Caco-2 (cell line): ENCODE results near the gene KDM4B. TPM values are rescaled to one million over a fixed set of nuclear protein-coding genes. Genes with fewer than 3 reads are reported as not detected.

ENCODE experiments used
- BruUV-seq: library from RNA; stranded (reverse); fragments of 400-500 nt; replicated peaks from 2 replicates; lab custom pipeline; 2021; lab: Mats Ljungman, UMichigan
- CTCF ChIA-PET: fragments of 300-600 bp; sonication (Branson Sonifier 250); formaldehyde crosslinking; loops from one replicate; lab custom pipeline; 2022; ENCODE audit warnings: antibody characterized with exemption; lab: Charles Lee
- POLR2A ChIA-PET: fragments of 300-600 bp; sonication (Branson Sonifier 250); formaldehyde crosslinking; loops from one replicate; lab custom pipeline; 2022; ENCODE audit warnings: antibody characterized with exemption; lab: Charles Lee
- DNase-seq, 2 experiments: peaks; one replicate each; pipeline versions ENCODE4 v3.0.0 to v3.0.0-alpha.2; 2020 to 2022
- H3K27me3 ChIP-seq: replicated peaks from 2 replicates; pipeline ENCODE4 v1.6.0; 2011; ENCODE audit warnings: low read length; ENCODE audit not compliant: control insufficient read depth, insufficient read depth
- H3K36me3 ChIP-seq: 2 replicates; pipeline ENCODE4 v1.5.1; 2011; ENCODE audit warnings: low read length; ENCODE audit not compliant: control insufficient read depth, insufficient read depth
- H3K4me1 ChIP-seq: fragments of 250-450 bp; sonication (Bioruptor Pico); 2 replicates; pipeline ENCODE4 v1.5.1; 2020; ENCODE audit warnings: mild to moderate bottlenecking
- H3K4me3 ChIP-seq: 2 replicates; pipeline ENCODE4 v1.5.1; 2011; ENCODE audit warnings: low read depth, mild to moderate bottlenecking, control low read depth, low read length
- H3K9me3 ChIP-seq: fragments of 250-450 bp; sonication (Bioruptor Pico); 2 replicates; pipeline ENCODE4 v1.5.1; 2020; ENCODE audit warnings: mild to moderate bottlenecking, moderate library complexity
- H3K27ac Mint-ChIP-seq: one replicate; pipeline ENCODE4 v1.8.0; 2022; ENCODE audit warnings: mixed read lengths; ENCODE audit not compliant: unreplicated experiment
- H3K27me3 Mint-ChIP-seq: one replicate; pipeline ENCODE4 v1.8.0; 2022; ENCODE audit warnings: mixed read lengths; ENCODE audit not compliant: insufficient read depth, unreplicated experiment
- H3K36me3 Mint-ChIP-seq: one replicate; pipeline ENCODE4 v1.8.0; 2022; ENCODE audit warnings: mild to moderate bottlenecking, mixed read lengths; ENCODE audit not compliant: insufficient read depth, unreplicated experiment
- H3K4me1 Mint-ChIP-seq: one replicate; pipeline ENCODE4 v1.8.0; 2022; ENCODE audit warnings: low read depth, mixed read lengths; ENCODE audit not compliant: unreplicated experiment
- H3K4me3 Mint-ChIP-seq: one replicate; pipeline ENCODE4 v1.8.0; 2022; ENCODE audit warnings: mild to moderate bottlenecking, moderate library complexity, mixed read lengths; ENCODE audit not compliant: unreplicated experiment
- H3K9me3 Mint-ChIP-seq: one replicate; pipeline ENCODE4 v1.8.0; 2022; ENCODE audit warnings: mixed read lengths; ENCODE audit not compliant: unreplicated experiment
- intact Hi-C: fragments of 100-400 bp; cut with micrococcal nuclease; formaldehyde crosslinking; loops from one replicate; pipeline ENCODE4 v1.10.0; 2022; ENCODE audit not compliant: unreplicated experiment
- total RNA-seq: library from RNA; stranded (reverse); gene quantifications from 2 replicates; pipeline ENCODE4 v1.2.3, GENCODE V29; 2022
- TF ChIP-seq, protein P1 (sequence below), 2 experiments: fragments of 200-600 bp in 1 of 2; IDR thresholded peaks; 1 replicate in 1 of 2; 2 replicates in 1 of 2; pipeline versions ENCODE4 v1.5.1 to v1.8.0; 2011 to 2022; ENCODE audit warnings: antibody characterized with exemption in 1 of 2, control low read depth in 1 of 2, inconsistent platforms in 1 of 2, low read depth in 1 of 2, low read length in 1 of 2, mild to moderate bottlenecking in 1 of 2, moderate library complexity in 1 of 2; ENCODE audit not compliant: insufficient read depth in 1 of 2, severe bottlenecking in 1 of 2, unreplicated experiment in 1 of 2

The KDM4B gene
- total RNA-seq, 1 experiment from 2014 or later = 27.4 TPM

DNA sequence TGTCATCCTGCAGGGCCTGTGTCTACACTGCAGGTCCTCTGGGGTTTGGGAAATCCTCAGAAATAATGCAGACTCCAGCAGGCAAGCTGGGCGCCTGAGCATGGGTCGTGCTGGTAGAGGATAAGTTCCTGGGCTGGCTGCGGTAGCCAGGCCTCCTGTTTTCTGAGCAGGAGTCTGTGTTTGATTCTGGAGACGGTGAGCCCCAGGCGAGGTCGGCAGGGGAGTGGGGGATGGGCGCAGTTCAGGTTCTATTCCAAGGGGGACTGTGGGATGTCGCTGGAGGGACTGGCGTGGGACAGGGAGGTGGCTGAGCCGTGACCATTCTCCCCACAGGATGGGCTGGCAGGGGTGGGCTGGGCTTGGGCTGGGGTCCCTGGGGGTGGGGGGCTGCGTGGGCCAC lies 154.7 kb downstream of the KDM4B start:
- H3K9me3 ChIP-seq = no peaks in the 10 kb centered on the region
- H3K27me3 ChIP-seq = no peaks in the 10 kb centered on the region
- ChIA-PET POLR2A (interaction anchor here (0.5 kb wide), 1 partner anchor 39 kb away, joined by 3 read pairs; no protein-coding TSS in a partner anchor), CTCF (interaction anchor here (0.5 kb wide), 1 partner anchor 92 kb away, joined by 3 read pairs; no protein-coding TSS in a partner anchor)
- BruUV-seq = no TSS peak
- intact Hi-C loops = no loop called here
- no peaks in the 10 kb centered on the region for H3K4me1 ChIP-seq
- no peaks in the 10 kb centered on the region for H3K4me1 Mint-ChIP-seq
- H3K27me3 Mint-ChIP-seq = no peaks in the 10 kb centered on the region
- H3K4me3 Mint-ChIP-seq = no peak overlapping the region
- H3K36me3 ChIP-seq = no peaks in the 10 kb centered on the region
- TF ChIP-seq, protein P1, sequence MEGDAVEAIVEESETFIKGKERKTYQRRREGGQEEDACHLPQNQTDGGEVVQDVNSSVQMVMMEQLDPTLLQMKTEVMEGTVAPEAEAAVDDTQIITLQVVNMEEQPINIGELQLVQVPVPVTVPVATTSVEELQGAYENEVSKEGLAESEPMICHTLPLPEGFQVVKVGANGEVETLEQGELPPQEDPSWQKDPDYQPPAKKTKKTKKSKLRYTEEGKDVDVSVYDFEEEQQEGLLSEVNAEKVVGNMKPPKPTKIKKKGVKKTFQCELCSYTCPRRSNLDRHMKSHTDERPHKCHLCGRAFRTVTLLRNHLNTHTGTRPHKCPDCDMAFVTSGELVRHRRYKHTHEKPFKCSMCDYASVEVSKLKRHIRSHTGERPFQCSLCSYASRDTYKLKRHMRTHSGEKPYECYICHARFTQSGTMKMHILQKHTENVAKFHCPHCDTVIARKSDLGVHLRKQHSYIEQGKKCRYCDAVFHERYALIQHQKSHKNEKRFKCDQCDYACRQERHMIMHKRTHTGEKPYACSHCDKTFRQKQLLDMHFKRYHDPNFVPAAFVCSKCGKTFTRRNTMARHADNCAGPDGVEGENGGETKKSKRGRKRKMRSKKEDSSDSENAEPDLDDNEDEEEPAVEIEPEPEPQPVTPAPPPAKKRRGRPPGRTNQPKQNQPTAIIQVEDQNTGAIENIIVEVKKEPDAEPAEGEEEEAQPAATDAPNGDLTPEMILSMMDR (IDR thresholded peaks at IDR 0.05; ENCODE audit: insufficient read depth in 1 of 2, low read depth in 1 of 2, low read length in 1 of 2, severe bottlenecking in 1 of 2, unreplicated experiment in 1 of 2) = no peak
- peaks cover 18% of the 10 kb centered on the region for H3K36me3 Mint-ChIP-seq
- no peaks in the 10 kb centered on the region for H3K9me3 Mint-ChIP-seq
- DNase-seq = no peak
- H3K4me3 ChIP-seq = no peak overlapping the region
- H3K27ac Mint-ChIP-seq = no peak overlapping the region

DNA sequence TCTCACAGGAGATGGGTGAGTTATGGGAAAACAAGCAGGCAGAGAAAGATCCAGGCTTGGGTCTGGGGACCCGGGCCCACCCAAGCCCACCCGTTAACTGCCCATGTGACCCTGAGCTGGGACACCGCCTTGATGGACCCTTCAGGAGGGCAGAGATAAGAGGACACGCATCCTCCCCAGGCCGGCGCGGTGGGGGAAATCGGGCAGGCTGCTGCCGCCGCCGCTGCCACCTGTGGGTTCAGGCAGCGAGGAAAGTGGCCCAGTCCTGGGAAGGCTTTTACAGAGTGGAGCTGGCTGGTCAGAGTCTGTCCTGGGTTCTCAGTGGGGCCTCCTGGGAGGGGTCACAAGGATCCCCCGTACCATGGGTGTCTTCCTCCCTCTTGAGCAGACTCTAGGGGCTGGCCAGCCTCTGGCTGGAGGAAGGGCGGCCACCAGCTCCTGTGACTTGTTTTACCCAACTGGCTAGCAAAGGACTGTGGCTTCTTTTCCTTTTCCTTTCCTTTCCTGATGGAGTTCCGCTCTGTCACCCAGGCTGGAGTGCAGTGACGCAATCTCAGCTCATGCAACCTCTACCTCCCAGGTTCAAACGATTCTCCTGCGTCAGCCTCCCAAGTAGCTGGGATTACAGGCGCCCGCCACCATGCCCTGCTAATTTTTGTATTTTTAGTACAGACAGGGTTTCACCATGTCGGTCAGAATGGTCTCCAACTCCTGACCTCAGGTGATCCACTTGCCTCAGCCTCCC lies 155.4 kb downstream of the KDM4B start:
- TF ChIP-seq, protein P1 (IDR thresholded peaks at IDR 0.05; ENCODE audit: insufficient read depth in 1 of 2, low read depth in 1 of 2, low read length in 1 of 2, severe bottlenecking in 1 of 2, unreplicated experiment in 1 of 2) = no peak
- H3K27ac Mint-ChIP-seq = no peak overlapping the region
- intact Hi-C loops = no loop called here
- ChIA-PET POLR2A (no interaction called here), CTCF (interaction anchor here (0.5 kb wide), 1 partner anchor 93 kb away, joined by 3 read pairs; no protein-coding TSS in a partner anchor)
- no TSS peak for BruUV-seq
- no peak for DNase-seq
- Histone ChIP-seq H3K27me3 (no peaks in the 10 kb centered on the region), H3K4me3 (no peak overlapping the region), H3K36me3 (no peaks in the 10 kb centered on the region), H3K9me3 (no peaks in the 10 kb centered on the region), H3K4me1 (no peaks in the 10 kb centered on the region)
- no peaks in the 10 kb centered on the region for H3K9me3 Mint-ChIP-seq
- peaks cover 16% of the 10 kb centered on the region for H3K36me3 Mint-ChIP-seq
- H3K27me3 Mint-ChIP-seq = no peaks in the 10 kb centered on the region
- no peaks in the 10 kb centered on the region for H3K4me1 Mint-ChIP-seq
- H3K4me3 Mint-ChIP-seq = no peak overlapping the region

DNA sequence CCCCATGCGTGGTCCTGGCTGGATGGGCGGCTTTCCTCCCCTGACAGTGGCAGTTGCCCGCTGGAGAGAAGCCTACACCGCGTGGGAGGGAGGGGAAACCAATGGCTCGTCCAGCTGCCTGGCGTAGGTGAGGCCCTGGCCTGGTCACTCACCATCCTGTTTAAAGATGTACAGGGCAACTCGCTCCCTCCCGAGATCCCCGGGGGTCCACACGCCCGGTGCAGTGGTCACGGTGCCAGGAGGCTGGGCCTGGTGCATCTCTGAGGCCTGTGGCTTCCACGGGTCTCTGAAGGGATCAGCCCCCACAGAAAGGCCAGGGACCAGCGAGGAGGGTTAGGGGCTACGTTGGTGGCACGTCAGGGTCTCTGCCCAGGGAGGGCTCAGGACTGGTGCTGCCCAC lies 156.5 kb downstream of the KDM4B start:
- H3K27me3 Mint-ChIP-seq = no peaks in the 10 kb centered on the region
- no peaks in the 10 kb centered on the region for H3K9me3 ChIP-seq
- CTCF ChIA-PET = no interaction called here
- no TSS peak for BruUV-seq
- POLR2A ChIA-PET = no interaction called here
- DNase-seq = no peak
- H3K4me1 Mint-ChIP-seq = peaks cover 7% of the 10 kb centered on the region
- peaks cover 20% of the 10 kb centered on the region for H3K36me3 Mint-ChIP-seq
- H3K27me3 ChIP-seq = no peaks in the 10 kb centered on the region
- no peak overlapping the region for H3K4me3 Mint-ChIP-seq
- TF ChIP-seq, protein P1 (IDR thresholded peaks at IDR 0.05; ENCODE audit: insufficient read depth in 1 of 2, low read depth in 1 of 2, low read length in 1 of 2, severe bottlenecking in 1 of 2, unreplicated experiment in 1 of 2) = no peak
- intact Hi-C loops = no loop called here
- H3K9me3 Mint-ChIP-seq = no peaks in the 10 kb centered on the region
- H3K27ac Mint-ChIP-seq = no peak overlapping the region
- no peak overlapping the region for H3K4me3 ChIP-seq
- H3K4me1 ChIP-seq = no peaks in the 10 kb centered on the region
- H3K36me3 ChIP-seq = no peaks in the 10 kb centered on the region
